HG03439 (cell line): ENCODE data around the gene C1S.
"Not testable (repeated sequence)": the region's sequence is repeated elsewhere in the genome, so short reads cannot be mapped to it uniquely, and the experiment has no call there.

Source experiments
- ATAC-seq: cut with Tn5 transposase; IDR thresholded peaks from one replicate; pipeline ENCODE4 v1.9.1; 2021; ENCODE audit warnings: mild to moderate bottlenecking, moderate library complexity; ENCODE audit not compliant: unreplicated experiment

The C1S gene

DNA sequence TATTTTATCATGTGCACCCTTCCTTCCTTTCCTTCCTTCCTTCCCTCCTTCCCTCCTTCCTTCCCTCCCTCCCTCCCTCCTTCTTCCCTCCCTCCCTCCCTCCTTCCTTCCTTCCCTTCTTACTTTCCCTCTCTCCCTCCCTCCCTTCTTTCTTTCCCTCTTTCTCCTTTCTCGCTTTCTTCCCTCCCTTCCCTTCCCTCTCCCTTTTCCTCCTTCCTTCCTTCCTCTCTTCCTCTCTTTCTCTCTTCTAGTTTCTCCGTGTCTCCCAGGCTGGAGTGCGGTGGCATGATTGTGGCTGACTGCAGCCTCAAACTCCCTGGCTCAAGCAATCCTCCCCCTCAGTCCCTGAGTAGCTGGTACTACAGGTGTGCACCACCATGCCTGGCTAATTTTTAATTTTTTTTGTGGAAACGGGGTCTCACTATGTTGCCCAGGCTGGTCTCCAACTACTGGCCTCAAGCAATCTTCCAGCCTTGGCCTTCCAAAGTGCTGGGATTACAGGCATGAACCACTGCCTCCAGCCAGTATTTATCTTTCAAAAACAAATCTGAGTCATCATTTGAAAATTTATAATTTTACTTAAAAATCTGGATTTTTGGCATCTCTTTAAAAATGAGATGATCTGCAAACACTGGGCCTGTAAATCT lies 40.7 kb downstream of the C1S start:
- ATAC-seq: no peak

DNA sequence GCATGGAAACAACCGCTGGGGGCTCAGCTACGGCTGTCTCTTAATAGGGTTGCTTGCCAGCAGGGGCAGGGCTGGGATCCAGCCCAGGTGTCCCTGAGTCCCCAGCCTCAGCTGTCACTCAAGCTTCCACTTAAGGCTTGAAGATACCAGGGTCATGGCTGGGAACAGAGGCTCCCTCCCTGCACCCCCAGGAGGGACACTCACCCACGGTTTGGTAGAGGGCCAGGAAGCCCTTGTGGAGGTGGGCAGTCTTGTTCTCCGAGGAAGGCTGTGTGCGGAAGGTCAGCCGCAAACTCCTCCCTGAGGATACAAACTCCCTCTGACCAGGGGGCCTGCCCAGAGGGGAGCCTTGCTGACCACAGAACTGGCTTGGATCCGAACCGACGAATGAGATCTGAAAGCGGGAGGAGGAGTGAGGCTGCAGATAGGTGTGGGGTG lies 41.2 kb downstream of the C1S start:
- ATAC-seq: no peak

DNA sequence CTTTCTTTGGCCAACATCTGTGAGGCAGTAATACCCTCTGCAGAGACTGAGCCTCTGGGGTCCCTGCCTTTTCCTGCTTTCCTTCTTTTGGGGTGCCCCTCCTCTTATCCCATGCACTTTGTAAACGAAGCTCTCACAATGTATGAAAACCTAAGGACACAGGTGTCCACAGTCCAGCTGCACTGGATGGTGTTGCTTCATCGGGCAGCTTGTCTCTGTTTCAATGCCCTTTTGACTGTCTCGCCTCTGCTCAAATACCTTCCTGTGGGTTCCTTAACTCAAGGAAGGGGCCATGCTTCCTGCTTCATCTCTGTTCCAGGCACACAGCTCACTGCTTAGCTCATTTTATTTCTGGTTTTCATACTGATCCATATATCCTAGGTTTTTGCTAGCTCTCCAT lies 42.1 kb downstream of the C1S start:
- no peak for ATAC-seq

DNA sequence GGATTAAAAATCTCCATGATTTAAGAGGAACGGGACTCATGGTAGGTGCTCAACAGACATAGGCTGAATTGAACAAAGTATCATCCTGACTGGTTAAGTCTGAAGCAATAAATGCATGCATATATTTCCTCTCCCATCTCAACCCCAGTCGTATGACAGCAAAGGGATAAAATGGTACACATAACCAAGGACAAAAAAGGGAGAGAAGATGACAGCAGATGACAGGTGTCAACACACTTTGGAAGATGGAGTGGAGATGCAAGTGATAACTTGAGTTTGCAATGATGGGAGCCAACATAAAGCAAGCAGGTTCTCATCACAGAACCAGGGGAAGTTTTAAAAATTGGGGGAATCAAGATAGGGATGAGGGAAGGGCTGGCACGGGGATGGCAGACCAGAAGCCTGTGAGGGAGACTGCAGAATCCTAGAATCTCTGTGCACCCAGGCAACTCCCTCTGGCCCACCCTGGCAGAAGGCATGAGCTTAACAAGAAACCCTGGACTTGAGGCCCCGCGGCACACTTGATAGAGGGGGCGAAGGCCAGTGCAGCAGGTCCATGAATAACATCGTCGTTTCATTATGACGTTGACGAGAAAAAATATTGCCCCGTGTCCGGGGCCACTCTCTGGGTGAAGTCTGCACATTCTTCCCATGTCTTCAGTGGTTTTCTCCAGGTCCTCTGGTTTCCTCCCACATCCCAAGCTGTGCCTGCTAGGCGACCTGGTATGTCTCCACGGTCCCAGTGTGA lies 43.5 kb downstream of the C1S start:
- no peak for ATAC-seq

DNA sequence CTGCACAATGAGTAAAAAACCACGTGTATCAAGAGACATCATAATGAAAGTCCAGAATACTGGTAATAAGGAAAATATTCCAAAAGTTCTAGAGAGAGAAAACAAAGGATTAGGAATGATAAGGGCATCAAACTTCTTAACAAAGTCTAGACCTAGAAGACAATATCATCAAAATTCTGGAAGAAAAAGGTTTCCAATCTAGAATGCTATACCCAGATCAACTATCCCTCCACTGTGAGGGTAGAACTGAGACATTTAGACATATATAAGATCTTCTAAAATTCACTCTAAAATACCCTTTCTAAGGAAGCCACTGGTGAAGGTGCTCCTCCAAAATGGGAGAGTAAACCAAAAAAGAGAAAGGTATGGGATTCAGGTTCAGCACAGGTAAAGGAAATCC lies 45.6 kb downstream of the C1S start:
- no peak for ATAC-seq

DNA sequence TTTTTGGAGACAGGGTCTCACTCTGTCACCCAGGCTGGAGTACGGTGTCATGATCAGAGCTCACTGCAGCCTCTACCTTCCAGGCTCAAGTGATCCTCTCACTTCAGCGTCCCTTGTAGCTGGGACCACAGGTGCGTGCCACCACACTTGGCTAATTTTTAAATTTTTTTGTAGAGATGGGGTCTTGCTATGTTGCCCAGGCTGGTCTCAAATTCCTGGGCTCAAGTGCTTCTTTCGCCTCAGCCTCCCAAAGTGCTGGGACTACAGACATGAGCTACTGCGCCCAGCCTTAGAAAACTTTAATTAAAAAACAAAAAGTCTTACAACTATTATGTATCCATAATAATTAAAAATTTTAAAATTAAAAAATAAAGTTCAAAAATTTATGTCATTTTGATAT lies 46.7 kb downstream of the C1S start:
- not testable (repeated sequence) for ATAC-seq

DNA sequence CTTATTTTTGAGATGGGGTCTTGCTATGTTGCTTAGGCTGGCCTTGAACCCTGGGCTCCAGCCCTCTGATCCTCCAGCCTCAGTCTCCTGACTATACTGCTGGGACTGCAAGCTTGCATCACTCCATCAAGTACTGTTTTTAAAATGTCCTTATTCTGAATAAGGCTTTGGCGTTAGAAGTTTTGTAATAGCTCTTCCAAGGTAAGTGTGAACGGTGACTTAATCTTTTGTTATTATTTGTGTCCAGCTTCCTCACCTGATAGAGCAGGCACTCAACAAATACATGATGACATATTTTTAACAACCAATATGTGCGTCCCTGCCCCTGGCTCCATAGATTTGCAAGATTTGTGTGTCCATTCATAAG lies 47.1 kb downstream of the C1S start:
- ATAC-seq: no peak

DNA sequence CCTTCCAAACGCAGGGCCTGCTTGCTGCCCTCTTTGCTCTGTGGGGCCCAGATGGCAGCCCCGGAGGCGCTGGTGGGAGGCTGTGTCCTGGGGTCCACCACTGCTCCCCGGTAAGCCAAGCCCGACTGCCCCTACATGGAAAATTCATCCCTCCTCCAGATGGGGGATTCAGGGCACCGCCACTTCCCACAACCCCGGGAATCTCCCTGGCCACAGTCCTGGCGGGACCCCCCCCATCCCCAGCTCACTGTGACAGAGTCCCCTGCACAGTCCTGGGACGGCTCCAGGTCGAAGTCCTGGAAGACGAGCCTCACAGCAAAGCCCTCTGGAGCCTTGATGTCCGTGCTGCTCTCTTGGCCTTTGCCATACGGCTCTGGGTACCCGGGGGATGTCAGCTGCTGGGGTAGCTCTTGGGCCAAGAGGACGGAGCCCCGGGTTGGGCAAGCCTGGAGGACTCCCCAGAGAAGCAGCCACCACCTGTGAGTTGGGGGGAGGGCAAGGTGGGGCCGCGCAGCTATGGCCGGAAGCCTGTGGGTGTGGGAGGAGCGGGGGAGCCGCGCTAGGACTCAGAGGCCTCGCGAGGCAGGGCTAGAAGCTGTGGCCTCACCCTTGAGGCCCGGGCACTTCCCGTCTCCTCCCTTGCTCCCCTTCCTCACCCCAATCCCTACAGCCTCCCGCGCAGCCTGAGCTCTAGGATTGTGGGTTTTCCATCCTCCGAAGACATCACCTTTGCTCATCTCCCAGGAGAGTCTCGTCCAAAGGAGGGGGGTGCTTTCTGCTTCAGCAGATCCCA lies 47.7 kb downstream of the C1S start:
- ATAC-seq: peak; percentile 85

DNA sequence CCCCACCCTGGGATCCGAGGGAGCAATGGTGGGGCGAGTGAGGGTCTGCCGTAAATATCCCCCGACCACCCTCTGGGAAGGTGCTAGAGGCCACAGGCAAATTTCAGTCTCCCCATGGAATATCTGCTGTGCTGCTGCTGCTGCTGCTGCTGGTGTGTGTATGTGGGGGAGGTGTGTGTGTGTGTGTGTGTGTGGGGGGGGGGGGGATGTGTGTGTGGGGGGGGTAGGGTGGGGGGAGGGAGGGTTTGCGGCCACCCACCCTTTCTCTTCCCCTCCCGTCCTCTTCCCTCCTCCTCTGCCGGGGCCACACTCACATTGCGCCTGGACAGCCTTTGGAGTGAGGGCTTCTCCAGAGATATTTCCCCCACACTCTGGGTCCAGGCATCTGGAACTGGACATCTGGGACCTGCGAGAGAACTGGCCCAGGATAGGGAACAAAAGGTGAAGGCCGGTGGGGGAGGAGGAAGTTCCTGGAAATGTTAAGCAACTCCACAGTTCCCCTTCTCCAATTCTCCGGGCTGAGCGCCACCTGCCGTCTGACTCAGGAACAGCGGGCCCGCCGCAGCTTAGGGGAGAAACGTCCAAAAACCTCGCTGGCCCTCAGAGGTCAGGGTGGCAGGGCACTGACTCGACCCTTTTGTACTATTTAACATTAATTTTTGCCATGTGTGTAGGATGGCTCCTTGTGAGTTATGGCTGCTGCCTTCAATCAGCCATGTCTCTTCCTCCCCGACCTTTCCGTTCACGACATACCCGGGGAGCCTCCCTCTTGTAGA lies 48.5 kb downstream of the C1S start, which contains the start of gene C1RL:
C1RL (minus strand) TSS at position 419 of the 776 bp plus-strand sequence; CDS start at position 385, 34 bp downstream.
- no peak for ATAC-seq

DNA sequence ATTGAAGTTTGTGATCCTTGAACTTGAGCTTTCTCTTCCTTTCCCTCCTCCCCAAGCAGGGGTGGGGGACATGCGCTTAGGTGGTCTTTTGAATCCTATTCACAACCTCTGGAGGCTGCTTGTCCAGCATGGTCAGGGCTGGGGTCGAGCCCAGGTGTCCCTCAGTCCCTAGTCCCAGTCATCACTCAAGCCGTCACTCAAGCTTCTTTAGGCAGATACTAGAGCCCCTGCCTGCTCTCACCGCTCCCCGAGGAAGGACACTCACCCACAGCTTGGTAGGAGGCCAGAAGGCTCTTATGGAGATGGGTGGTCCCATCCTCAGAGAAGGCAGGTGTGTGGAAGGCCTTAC lies 49.0 kb downstream of the C1S start:
- no peak for ATAC-seq

DNA sequence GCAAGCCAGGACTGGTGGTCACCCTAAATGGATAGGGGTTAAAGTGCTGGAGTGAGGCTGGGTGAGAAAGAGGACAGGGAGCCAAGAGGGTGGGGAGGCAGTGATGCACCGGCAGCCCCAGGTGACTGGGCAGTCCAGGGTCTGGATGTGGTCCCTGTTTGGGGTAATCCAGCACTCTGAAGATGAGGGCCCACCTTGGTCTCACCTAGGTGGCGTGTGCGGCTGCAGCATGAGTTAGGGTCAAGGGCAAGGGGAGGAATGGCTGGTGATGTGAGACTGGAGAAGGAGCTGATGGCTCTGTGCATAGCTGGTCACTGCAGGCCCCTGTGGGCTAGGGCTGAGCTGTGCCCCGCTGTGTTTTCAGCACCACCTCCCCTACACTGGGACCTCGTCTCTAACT lies 50.1 kb downstream of the C1S start:
- ATAC-seq: no peak

DNA sequence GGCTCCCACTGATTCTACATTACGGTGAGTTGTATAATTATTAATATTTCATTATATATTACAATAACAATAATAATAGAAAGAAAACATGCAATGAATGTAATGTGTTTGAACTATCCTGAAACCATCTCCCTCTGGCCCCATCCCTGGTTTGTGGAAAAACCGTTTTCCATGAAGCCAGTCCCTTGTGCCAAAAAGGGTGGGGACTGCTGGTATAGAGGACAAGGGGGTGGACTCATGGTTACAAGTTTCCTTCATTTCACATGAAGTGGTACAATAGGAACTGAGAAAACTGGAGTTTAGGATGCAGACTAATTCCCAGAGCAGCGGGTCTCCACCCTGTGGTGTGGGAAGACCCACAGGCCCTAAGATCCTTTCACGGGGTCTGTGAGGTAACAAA lies 51.5 kb downstream of the C1S start:
- no peak for ATAC-seq

DNA sequence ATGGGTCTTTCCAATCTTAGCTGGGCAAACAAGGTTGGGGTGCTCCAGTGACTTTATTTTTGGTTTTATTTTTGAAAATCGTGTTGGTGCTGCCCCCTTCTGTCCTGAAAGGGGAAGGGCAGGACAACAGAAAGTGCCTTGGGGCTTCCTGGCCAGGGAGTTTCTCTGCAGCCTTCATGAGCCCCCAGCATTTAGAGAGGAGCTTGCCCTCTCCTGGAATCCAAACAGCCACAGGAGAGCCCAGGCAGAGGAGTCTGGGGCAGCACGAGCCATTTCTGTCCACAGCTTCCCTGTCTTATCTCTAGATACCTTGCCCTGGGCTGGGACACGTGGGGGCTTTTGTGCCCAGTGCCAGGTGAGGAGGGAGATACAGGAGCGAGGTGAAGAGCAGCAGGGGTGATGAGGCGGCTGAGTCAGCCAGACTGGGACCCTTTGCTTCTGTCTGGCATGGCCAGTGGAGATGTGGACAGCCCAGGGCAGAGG lies 52.9 kb downstream of the C1S start:
- no peak for ATAC-seq

DNA sequence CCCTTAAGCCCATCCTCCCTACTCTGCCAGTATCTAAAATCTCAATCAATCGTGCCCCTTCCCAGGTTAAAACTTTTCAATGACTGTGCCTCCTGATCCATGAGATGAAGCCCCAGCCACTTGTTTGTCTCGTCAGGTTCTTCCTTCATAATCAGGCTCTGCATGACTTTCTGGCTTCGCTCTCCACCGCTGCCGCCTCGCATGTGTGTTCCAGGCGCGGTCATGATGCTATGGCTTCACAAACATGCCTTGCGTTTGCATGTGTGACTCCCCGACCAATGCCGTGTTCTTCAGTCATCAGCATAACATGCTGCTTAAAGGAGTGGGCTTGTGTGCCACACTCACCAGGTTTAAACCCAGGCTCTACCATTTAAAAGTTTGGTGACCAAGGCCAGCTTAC lies 53.5 kb downstream of the C1S start:
- no peak for ATAC-seq

DNA sequence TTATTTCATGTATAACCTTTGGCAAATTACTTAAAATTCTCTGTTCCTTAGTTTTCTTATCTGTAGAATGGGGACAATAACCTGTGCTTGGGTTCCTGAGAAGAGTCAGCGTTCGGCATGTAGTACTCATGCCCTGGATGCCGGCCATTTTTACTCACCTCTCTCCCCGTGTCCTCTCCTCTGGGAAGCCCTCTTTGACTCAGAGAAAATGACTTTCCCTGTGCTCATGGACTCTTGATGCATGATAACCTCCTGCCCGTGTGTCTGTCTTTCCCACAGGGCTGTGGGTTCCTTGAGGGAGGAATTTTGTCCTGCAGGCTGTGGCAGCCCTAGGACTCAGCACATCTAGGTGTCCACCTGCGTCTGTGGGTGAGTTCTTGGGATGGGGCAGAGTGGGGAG lies 54.3 kb downstream of the C1S start:
- ATAC-seq: no peak

DNA sequence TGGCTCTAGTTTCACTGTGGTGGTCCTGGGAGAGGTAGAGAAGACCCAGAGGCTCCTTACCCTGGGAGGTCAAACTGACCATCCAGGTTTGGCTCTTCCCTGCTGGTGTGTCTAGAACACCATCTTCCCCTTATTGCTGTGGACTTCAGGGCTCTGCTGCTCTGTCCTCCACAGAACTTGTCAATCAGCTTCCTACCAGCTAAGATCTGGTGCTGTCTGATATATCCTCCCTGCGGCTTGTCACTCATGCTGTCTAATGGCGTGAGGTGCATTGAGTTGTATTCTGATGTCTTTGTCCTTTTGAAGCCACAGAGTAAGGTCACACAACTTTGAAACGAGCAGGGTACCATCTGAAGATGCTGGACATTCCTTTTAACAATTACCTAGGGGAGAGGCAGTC lies 55.7 kb downstream of the C1S start:
- ATAC-seq: no peak

DNA sequence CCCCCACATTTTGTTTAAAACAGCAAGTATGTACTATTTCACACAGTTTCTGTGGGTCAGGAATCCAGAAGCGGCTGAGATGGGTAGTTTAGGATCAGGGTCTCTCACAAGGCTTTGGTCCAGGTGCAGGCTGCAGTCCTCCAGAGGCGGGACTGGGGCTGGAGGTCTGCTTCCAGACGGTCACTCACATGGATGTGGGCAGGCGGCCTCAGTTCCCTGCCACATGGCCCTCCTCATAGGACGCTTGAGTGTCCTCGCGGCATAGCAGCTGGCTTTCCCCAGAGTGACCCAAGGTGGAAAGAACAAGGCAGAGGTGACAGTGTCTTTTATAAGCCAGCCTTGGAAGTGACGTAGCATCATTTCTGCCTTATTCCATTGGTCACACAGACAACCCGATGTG lies 56.4 kb downstream of the C1S start:
- no peak for ATAC-seq

DNA sequence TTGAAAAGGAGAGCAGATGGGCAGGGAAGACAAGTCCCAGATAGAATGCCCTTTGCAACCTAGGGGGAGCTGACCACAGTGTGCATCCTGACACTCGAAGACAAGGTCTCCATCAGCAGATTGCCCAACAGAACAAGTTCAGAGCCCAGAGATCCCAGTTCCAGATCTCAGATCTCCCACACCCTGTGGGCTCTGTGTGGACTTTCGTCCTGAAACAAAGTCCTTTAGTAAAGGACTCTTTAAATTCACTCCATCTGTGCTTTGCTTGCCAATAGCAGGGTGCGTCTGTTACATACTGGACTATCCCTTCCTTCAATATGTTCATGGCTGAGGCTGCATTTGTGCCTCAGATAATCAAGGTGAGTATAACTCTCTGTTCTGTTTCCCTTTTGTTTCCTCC lies 57.2 kb downstream of the C1S start:
- ATAC-seq: no peak

DNA sequence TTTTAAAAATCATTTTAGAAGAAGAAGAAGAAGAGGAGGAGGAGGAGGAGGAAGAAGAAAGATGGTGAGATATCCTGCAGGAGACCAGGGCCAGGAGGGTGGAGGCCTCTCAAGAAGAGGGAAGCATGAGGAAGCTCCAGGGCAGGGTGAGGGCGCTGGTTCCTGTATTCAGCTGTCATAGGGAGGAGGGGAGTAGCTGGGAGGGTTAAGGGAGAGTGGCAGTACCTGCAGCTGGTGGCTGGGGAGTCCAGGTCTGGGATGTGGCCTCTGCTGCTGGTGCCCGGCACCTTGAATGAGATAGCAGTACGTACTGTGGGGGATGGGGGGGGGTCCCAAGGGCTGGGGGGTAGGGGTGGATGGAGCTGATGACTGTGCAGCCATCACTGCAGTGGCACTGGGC lies 58.4 kb downstream of the C1S start:
- no peak for ATAC-seq

DNA sequence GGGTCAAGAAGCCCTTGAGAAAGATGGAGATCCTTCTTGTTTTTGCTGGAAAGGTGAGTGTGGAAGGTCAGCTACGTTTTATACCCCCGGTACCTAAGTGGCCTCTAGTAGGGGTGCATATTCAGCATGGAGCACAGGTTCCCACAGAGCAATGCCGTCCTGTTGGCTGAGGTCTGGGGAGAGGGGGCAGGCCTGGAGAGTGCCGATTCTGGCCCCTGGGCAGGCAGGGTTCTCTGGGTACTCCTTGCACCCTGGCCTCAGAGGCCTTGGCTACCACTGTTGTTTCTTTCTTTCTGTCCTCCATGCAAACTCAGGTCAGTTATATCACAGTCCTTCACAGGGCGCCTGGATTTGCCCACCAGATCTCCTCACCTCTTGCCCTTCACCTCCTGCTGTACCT lies 59.6 kb downstream of the C1S start:
- ATAC-seq: no peak
